ENCODE measurements around the gene FSIP1. TPM values are rescaled to one million over a fixed set of nuclear protein-coding genes. Genes with fewer than 3 reads are reported as not detected.

The FSIP1 gene
- total RNA-seq, 1 donor from 2014 or later = 2.5 TPM

- Mint-ChIP-seq H3K27ac (no peak overlapping the region), H3K9me3 (no peaks in the 10 kb centered on the region), H3K4me3 (no peak overlapping the region), H3K27me3 (ENCODE audit: insufficient read depth, low read depth) (no peaks in the 10 kb centered on the region), H3K36me3 (no peaks in the 10 kb centered on the region), H3K4me1 (peaks cover 63% of the 10 kb centered on the region)
- H3K36me3 ChIP-seq = no peaks in the 10 kb centered on the region
- TF ChIP-seq EZH2phosphoT487 (IDR thresholded peaks at IDR 0.05) (no peak), CTCF (IDR thresholded peaks at IDR 0.05) (no peak), EZH2 (IDR thresholded peaks at IDR 0.05) (no peak)
- no peaks in the 10 kb centered on the region for H3K9me3 ChIP-seq (ENCODE audit: low read depth)
- no peak overlapping the region for H3K4me2 ChIP-seq
- H3F3A ChIP-seq (ENCODE audit: low read depth) = peaks cover 10% of the 10 kb centered on the region
- peaks cover 22% of the 10 kb centered on the region for H3K4me1 ChIP-seq
- DNase-seq (ENCODE audit: low spot score) = no peak
- H3K27me3 ChIP-seq = no peaks in the 10 kb centered on the region
- no peak overlapping the region for H3K9ac ChIP-seq
- H3K4me3 ChIP-seq = no peak overlapping the region
- H4K20me1 ChIP-seq (ENCODE audit: low read depth) = no peaks in the 10 kb centered on the region
- H3K79me2 ChIP-seq (ENCODE audit: low read depth) = no peaks in the 10 kb centered on the region
- no peak overlapping the region for H3K27ac ChIP-seq
- no peak overlapping the region for H2AFZ ChIP-seq (replicated peaks)
Measured at GRCh38 chr15:39700375-39700700, 82.3 kb downstream of the FSIP1 start.

GRCh38 chr15:39699516-39700374 is 82.9 kb downstream of the FSIP1 start:
- TF ChIP-seq CTCF (IDR thresholded peaks at IDR 0.05) (no peak), EZH2phosphoT487 (IDR thresholded peaks at IDR 0.05) (no peak), EZH2 (IDR thresholded peaks at IDR 0.05) (no peak)
- Mint-ChIP-seq H3K27me3 (ENCODE audit: insufficient read depth, low read depth) (peaks cover 2% of the 10 kb centered on the region), H3K36me3 (no peaks in the 10 kb centered on the region), H3K4me3 (no peak overlapping the region), H3K4me1 (peaks cover 66% of the 10 kb centered on the region), H3K9me3 (no peaks in the 10 kb centered on the region), H3K27ac (peak overlapping the region; percentile 3)
- Histone ChIP-seq H3F3A (ENCODE audit: low read depth) (peaks cover 8% of the 10 kb centered on the region), H3K4me3 (no peak overlapping the region), H3K4me1 (peaks cover 27% of the 10 kb centered on the region), H3K9ac (no peak overlapping the region), H3K79me2 (ENCODE audit: low read depth) (no peaks in the 10 kb centered on the region), H4K20me1 (ENCODE audit: low read depth) (no peaks in the 10 kb centered on the region), H3K36me3 (no peaks in the 10 kb centered on the region), H3K4me2 (no peak overlapping the region), H3K9me3 (ENCODE audit: low read depth) (no peaks in the 10 kb centered on the region), H3K27ac (no peak overlapping the region), H3K27me3 (no peaks in the 10 kb centered on the region), H2AFZ (replicated peaks) (no peak overlapping the region)
- DNase-seq (ENCODE audit: low spot score) = no peak

GRCh38 chr15:39698444-39699390 is 83.9 kb downstream of the FSIP1 start:
- no peak overlapping the region for H3K27ac ChIP-seq
- H2AFZ ChIP-seq (replicated peaks) = no peak overlapping the region
- H3K9me3 ChIP-seq (ENCODE audit: low read depth) = no peaks in the 10 kb centered on the region
- no peak for DNase-seq (ENCODE audit: low spot score)
- H3K27me3 Mint-ChIP-seq (ENCODE audit: insufficient read depth, low read depth) = peaks cover 2% of the 10 kb centered on the region
- peak overlapping the region; percentile 19 for H3K27ac Mint-ChIP-seq
- no peaks in the 10 kb centered on the region for H4K20me1 ChIP-seq (ENCODE audit: low read depth)
- H3K9me3 Mint-ChIP-seq = no peaks in the 10 kb centered on the region
- TF ChIP-seq EZH2 (IDR thresholded peaks at IDR 0.05) = no peak
- TF ChIP-seq CTCF (IDR thresholded peaks at IDR 0.05) = no peak
- no peak for TF ChIP-seq EZH2phosphoT487 (IDR thresholded peaks at IDR 0.05)
- peaks cover 3% of the 10 kb centered on the region for H3F3A ChIP-seq (ENCODE audit: low read depth)
- H3K36me3 Mint-ChIP-seq = no peaks in the 10 kb centered on the region
- no peaks in the 10 kb centered on the region for H3K79me2 ChIP-seq (ENCODE audit: low read depth)
- no peak overlapping the region for H3K4me3 Mint-ChIP-seq
- H3K4me1 ChIP-seq = peaks cover 32% of the 10 kb centered on the region
- H3K36me3 ChIP-seq = no peaks in the 10 kb centered on the region
- H3K27me3 ChIP-seq = no peaks in the 10 kb centered on the region
- H3K4me1 Mint-ChIP-seq = peaks cover 59% of the 10 kb centered on the region
- no peak overlapping the region for H3K9ac ChIP-seq
- no peak overlapping the region for H3K4me2 ChIP-seq
- H3K4me3 ChIP-seq = no peak overlapping the region

Measured in neural progenitor cell (in vitro differentiated cells).